ENCODE measurements around the gene TIMM10B. TPM values are rescaled to one million over a fixed set of nuclear protein-coding genes. Genes with fewer than 3 reads are reported as not detected.

TIMM10B gene
- total RNA-seq (2014; rRNA removed; shearing (Covaris generic)), result 26.2 and 30.7 TPM in 2 replicates

GRCh38 chr11:6481012-6481923, at the start of gene TIMM10B, which contains the start of gene ARFIP2:
Gene TIMM10B (plus strand): TSS chr11:6481501. CDS start chr11:6481517, 16 bp downstream.
Gene ARFIP2 (minus strand): TSS chr11:6481331. CDS start chr11:6480421, 910 bp downstream.
- DNase-seq (ENCODE audit: low read depth), result peak; percentile 96

- peak; percentile 94 for DNase-seq (ENCODE audit: low read depth)
These were observed 49.4 kb upstream of the TIMM10B start for GRCh38 chr11:6431861-6432260.

- no peak for DNase-seq (ENCODE audit: low read depth)
These were observed 47.2 kb upstream of the TIMM10B start for GRCh38 chr11:6433998-6434660.

- DNase-seq (ENCODE audit: low read depth), result no peak
These were observed 43.9 kb upstream of the TIMM10B start for GRCh38 chr11:6437423-6437822.

- DNase-seq (ENCODE audit: low read depth), result no peak
These were observed 43.3 kb upstream of the TIMM10B start for GRCh38 chr11:6437993-6438392.

GRCh38 chr11:6438979-6439571, 42.2 kb upstream of the TIMM10B start:
- DNase-seq (ENCODE audit: low read depth), result peak; percentile 55

- no peak for DNase-seq (ENCODE audit: low read depth)
These were observed 40.4 kb upstream of the TIMM10B start, which contains the start of gene HPX for GRCh38 chr11:6440906-6441358. Gene HPX (minus strand): TSS chr11:6440987. CDS start chr11:6440963, 24 bp downstream.

- DNase-seq (ENCODE audit: low read depth), result no peak
These were observed 38.9 kb upstream of the TIMM10B start for GRCh38 chr11:6442441-6442840.

- DNase-seq (ENCODE audit: low read depth), result peak; percentile 42
These were observed 37.9 kb upstream of the TIMM10B start for GRCh38 chr11:6443269-6444003.

GRCh38 chr11:6448574-6448973, 32.7 kb upstream of the TIMM10B start:
- no peak for DNase-seq (ENCODE audit: low read depth)

- DNase-seq (ENCODE audit: low read depth), result no peak
These were observed 29.1 kb upstream of the TIMM10B start for GRCh38 chr11:6452219-6452618.

- no peak for DNase-seq (ENCODE audit: low read depth)
These were observed 28.1 kb upstream of the TIMM10B start for GRCh38 chr11:6453152-6453551.

- DNase-seq (ENCODE audit: low read depth), result no peak
These were observed 26.2 kb upstream of the TIMM10B start for GRCh38 chr11:6455070-6455469.

GRCh38 chr11:6456361-6457073, 24.8 kb upstream of the TIMM10B start:
- no peak for DNase-seq (ENCODE audit: low read depth)

- no peak for DNase-seq (ENCODE audit: low read depth)
These were observed 23.6 kb upstream of the TIMM10B start for GRCh38 chr11:6457581-6458320.

- DNase-seq (ENCODE audit: low read depth), result no peak
These were observed 22.8 kb upstream of the TIMM10B start for GRCh38 chr11:6458352-6459098.

- DNase-seq (ENCODE audit: low read depth), result no peak
These were observed 22.2 kb upstream of the TIMM10B start for GRCh38 chr11:6459099-6459450.

GRCh38 chr11:6468712-6469495, 12.4 kb upstream of the TIMM10B start:
- DNase-seq (ENCODE audit: low read depth), result peak; percentile 76

GRCh38 chr11:6469599-6469998, 11.7 kb upstream of the TIMM10B start:
- DNase-seq (ENCODE audit: low read depth), result no peak

All from RPMI7951 (cell line).